PC-9 (cell line): ENCODE results near the gene OTOR. TPM values are rescaled to one million over a fixed set of nuclear protein-coding genes. Genes with fewer than 3 reads are reported as not detected.

ENCODE experiments used
- BruUV-seq: library from RNA; stranded (reverse); fragments of 400-500 nt; replicated peaks from 2 replicates; lab custom pipeline; 2021; lab: Mats Ljungman, UMichigan
- CTCF ChIA-PET: fragments of 300-600 bp; sonication (Branson Sonifier 250); formaldehyde crosslinking; loops from one replicate; lab custom pipeline; 2022; ENCODE audit warnings: antibody characterized with exemption; lab: Charles Lee
- POLR2A ChIA-PET: fragments of 300-600 bp; sonication (Branson Sonifier 250); formaldehyde crosslinking; loops from one replicate; lab custom pipeline; 2022; ENCODE audit warnings: antibody characterized with exemption; ENCODE audit not compliant: unreplicated experiment; lab: Charles Lee
- DNase-seq, 2 experiments: peaks; one replicate each; pipeline versions ENCODE4 v3.0.0 to v3.0.0-alpha.2; 2015 to 2022; ENCODE audit warnings: mixed read lengths in 1 of 2
- H2AFZ ChIP-seq: fragments of 200-600 bp; sonication (generic); 2 replicates; pipeline ENCODE4 v1.8.1; 2017; ENCODE audit warnings: antibody characterized with exemption
- H3F3A ChIP-seq: fragments of 200-600 bp; sonication (generic); 2 replicates; pipeline ENCODE4 v1.8.1; 2017; ENCODE audit warnings: antibody characterized with exemption, mild to moderate bottlenecking, low read depth; ENCODE audit not compliant: insufficient read depth
- H3K27ac ChIP-seq: fragments of 200-600 bp; sonication (generic); 2 replicates; pipeline ENCODE4 v1.6.1; 2016; ENCODE audit warnings: mixed run types
- H3K27me3 ChIP-seq: fragments of 200-600 bp; sonication (generic); 2 replicates; pipeline ENCODE4 v1.6.1; 2016; ENCODE audit warnings: low read depth, mixed run types; ENCODE audit not compliant: insufficient read depth
- H3K36me3 ChIP-seq: fragments of 200-600 bp; sonication (generic); 2 replicates; pipeline ENCODE4 v1.6.1; 2016; ENCODE audit warnings: low read depth, mixed run types
- H3K4me1 ChIP-seq: fragments of 200-600 bp; sonication (generic); replicated peaks from 2 replicates; pipeline ENCODE4 v1.6.1; 2016; ENCODE audit warnings: mixed run types; ENCODE audit not compliant: insufficient read depth
- H3K4me2 ChIP-seq: fragments of 200-600 bp; sonication (generic); 2 replicates; pipeline ENCODE4 v1.6.1; 2017; ENCODE audit warnings: mixed run types
- H3K4me3 ChIP-seq: fragments of 200-600 bp; sonication (generic); 2 replicates; pipeline ENCODE4 v1.6.1; 2016; ENCODE audit warnings: mixed run types
- H3K79me2 ChIP-seq: fragments of 200-600 bp; sonication (generic); 2 replicates; pipeline ENCODE4 v1.6.1; 2017; ENCODE audit warnings: low read depth, mixed run types
- H3K9me2 ChIP-seq: fragments of 200-600 bp; sonication (generic); 2 replicates; pipeline ENCODE4 v1.8.1; 2017; ENCODE audit warnings: mild to moderate bottlenecking; ENCODE audit not compliant: insufficient read depth
- H3K9me3 ChIP-seq: fragments of 200-600 bp; sonication (generic); 2 replicates; pipeline ENCODE4 v1.8.1; 2016; ENCODE audit warnings: low read depth; ENCODE audit not compliant: insufficient read depth
- H4K20me1 ChIP-seq: fragments of 200-600 bp; sonication (generic); 2 replicates; pipeline ENCODE4 v1.8.1; 2017; ENCODE audit not compliant: insufficient read depth
- CTCF ChIP-seq: fragments of 200-600 bp; sonication (generic); conservative IDR thresholded peaks from 2 replicates; pipeline ENCODE4 v1.6.1; 2017; ENCODE audit warnings: mixed run types, antibody characterized with exemption, mild to moderate bottlenecking, moderate library complexity
- EZH2 ChIP-seq: fragments of 200-600 bp; sonication (generic); IDR thresholded peaks from 2 replicates; pipeline ENCODE4 v1.8.0; 2017; ENCODE audit warnings: antibody characterized with exemption, low read depth
- intact Hi-C: fragments of 100-400 bp; cut with micrococcal nuclease; formaldehyde crosslinking; loops from one replicate; pipeline ENCODE4 v1.10.0; 2022; ENCODE audit not compliant: unreplicated experiment
- total RNA-seq: library from RNA; stranded (reverse); gene quantifications from 2 replicates; pipeline ENCODE4 v1.2.3, GENCODE V29; 2021

The OTOR gene
- total RNA-seq, 1 experiment from 2014 or later: not detected

GRCh38 chr20:16758454-16759180 is 10.5 kb downstream of the OTOR start:
- no peaks in the 10 kb centered on the region for H4K20me1 ChIP-seq
- H2AFZ ChIP-seq: no peak overlapping the region
- peaks cover 25% of the 10 kb centered on the region for H3K4me1 ChIP-seq
- no peaks in the 10 kb centered on the region for H3K9me2 ChIP-seq
- no TSS peak for BruUV-seq
- DNase-seq: no peak
- no peaks in the 10 kb centered on the region for H3K79me2 ChIP-seq
- CTCF ChIA-PET: no interaction called here
- 0 out of 2 replicates have a peak, but pooled peaks cover 5% of the 10 kb centered on the region for H3F3A ChIP-seq
- no peak for TF ChIP-seq EZH2
- TF ChIP-seq CTCF: no peak
- intact Hi-C loops: no loop called here
- no peak overlapping the region for H3K4me2 ChIP-seq
- H3K4me3 ChIP-seq: no peak overlapping the region
- no peaks in the 10 kb centered on the region for H3K27me3 ChIP-seq
- no peaks in the 10 kb centered on the region for H3K9me3 ChIP-seq
- POLR2A ChIA-PET: no interaction called here
- no peaks in the 10 kb centered on the region for H3K36me3 ChIP-seq
- no peak overlapping the region for H3K27ac ChIP-seq

- CTCF ChIA-PET: no interaction called here
- no peak overlapping the region for H3K4me3 ChIP-seq
Measured at GRCh38 chr20:16759181-16759563, 11.0 kb downstream of the OTOR start.

More at GRCh38 chr20:16759181-16759563, 11.0 kb downstream of the OTOR start:
- H4K20me1 ChIP-seq: no peaks in the 10 kb centered on the region
- no peaks in the 10 kb centered on the region for H3K79me2 ChIP-seq
- no TSS peak for BruUV-seq
- no peaks in the 10 kb centered on the region for H3K36me3 ChIP-seq
- no peaks in the 10 kb centered on the region for H3K9me2 ChIP-seq
- POLR2A ChIA-PET: no interaction called here
- DNase-seq: no peak
- no peak overlapping the region for H3K4me2 ChIP-seq
- intact Hi-C loops: no loop called here
- no peaks in the 10 kb centered on the region for H3K9me3 ChIP-seq
- no peak overlapping the region for H3K27ac ChIP-seq
- TF ChIP-seq CTCF: no peak
- no peak for TF ChIP-seq EZH2
- 0 out of 2 replicates have a peak, but pooled peaks cover 5% of the 10 kb centered on the region for H3F3A ChIP-seq
- no peak overlapping the region for H2AFZ ChIP-seq
- H3K4me1 ChIP-seq: peaks cover 25% of the 10 kb centered on the region
- H3K27me3 ChIP-seq: no peaks in the 10 kb centered on the region
